22Rv1 (cell line): Measurements from ENCODE around the gene MAGI2.

Experiments
- CTCF ChIP-seq: fragments of 450-650 bp; IDR thresholded peaks from 2 replicates; pipeline ENCODE4 v1.5.1; 2017; ENCODE audit warnings: mild to moderate bottlenecking
- ZFX ChIP-seq: fragments of 450-650 bp; IDR thresholded peaks from 2 replicates; pipeline ENCODE4 v1.6.1; 2017; ENCODE audit warnings: antibody characterized with exemption, borderline replicate concordance

GRCh38 chr7:78530351-78530750, 923.1 kb downstream of the MAGI2 start:
- no peak for TF ChIP-seq CTCF
- TF ChIP-seq ZFX: no peak
